Mesothelial cell of epicardium (in vitro differentiated cells): ENCODE measurements around the gene RAD51B. TPM values are rescaled to one million over a fixed set of nuclear protein-coding genes. Genes with fewer than 3 reads are reported as not detected.

Experiments
- DNase-seq, 2 experiments: peaks; one replicate each; pipeline ENCODE4 v3.0.0; 2021; ENCODE audit warnings: low spot score in 2 of 2; ENCODE audit not compliant: unreplicated experiment in 2 of 2
- H3K27ac Mint-ChIP-seq: 2 replicates; pipeline ENCODE4 v1.8.0; 2021; ENCODE audit warnings: mixed read lengths
- H3K27me3 Mint-ChIP-seq: 2 replicates; pipeline ENCODE4 v1.8.0; 2021; ENCODE audit warnings: low read depth, mixed read lengths
- H3K36me3 Mint-ChIP-seq: 2 replicates; pipeline ENCODE4 v1.8.0; 2021; ENCODE audit warnings: mixed read lengths
- H3K4me1 Mint-ChIP-seq: 2 replicates; pipeline ENCODE4 v1.8.0; 2021; ENCODE audit warnings: mixed read lengths
- H3K4me3 Mint-ChIP-seq: 2 replicates; pipeline ENCODE4 v1.8.0; 2021; ENCODE audit warnings: mild to moderate bottlenecking, moderate library complexity, mixed read lengths
- H3K9me3 Mint-ChIP-seq: 2 replicates; pipeline ENCODE4 v1.8.0; 2021; ENCODE audit warnings: mixed read lengths
- CTCF ChIP-seq: fragments of 200-600 bp; sonication (generic); IDR thresholded peaks from one replicate; pipeline ENCODE4 v1.5.0; 2021; ENCODE audit warnings: antibody characterized with exemption; ENCODE audit not compliant: unreplicated experiment
- total RNA-seq: library from RNA; stranded (reverse); gene quantifications from 3 replicates; pipeline ENCODE4 v1.2.1, GENCODE V29; 2021

Gene RAD51B
- total RNA-seq, 1 donor from 2014 or later = 34.7 TPM

- no peak for DNase-seq
- Mint-ChIP-seq H3K27me3 (no peaks in the 10 kb centered on the region), H3K4me3 (no peak overlapping the region), H3K9me3 (peaks cover 31% of the 10 kb centered on the region), H3K36me3 (peaks cover 27% of the 10 kb centered on the region), H3K27ac (no peak overlapping the region), H3K4me1 (peaks cover 6% of the 10 kb centered on the region)
- no peak for TF ChIP-seq CTCF
Observed at GRCh38 chr14:68062651-68063050, 243.1 kb downstream of the RAD51B start.

- H3K36me3 Mint-ChIP-seq = peaks cover 43% of the 10 kb centered on the region
- no peak overlapping the region for H3K27ac Mint-ChIP-seq
- H3K9me3 Mint-ChIP-seq = peaks cover 51% of the 10 kb centered on the region
- no peak for DNase-seq
- no peaks in the 10 kb centered on the region for H3K27me3 Mint-ChIP-seq
- no peak overlapping the region for H3K4me3 Mint-ChIP-seq
- TF ChIP-seq CTCF = no peak
- peaks cover 4% of the 10 kb centered on the region for H3K4me1 Mint-ChIP-seq
Observed at GRCh38 chr14:68065322-68065721, 245.7 kb downstream of the RAD51B start.

- Mint-ChIP-seq H3K4me1 (peaks cover 3% of the 10 kb centered on the region), H3K27ac (no peak overlapping the region)
Observed at GRCh38 chr14:68074765-68075381, 255.3 kb downstream of the RAD51B start.

GRCh38 chr14:68075382-68076029, 255.9 kb downstream of the RAD51B start:
- H3K27ac Mint-ChIP-seq = no peak overlapping the region
- H3K27me3 Mint-ChIP-seq = no peaks in the 10 kb centered on the region
- DNase-seq = no peak

More at GRCh38 chr14:68074765-68075381, 255.3 kb downstream of the RAD51B start:
- H3K9me3 Mint-ChIP-seq = peaks cover 45% of the 10 kb centered on the region
- no peak overlapping the region for H3K4me3 Mint-ChIP-seq
- H3K36me3 Mint-ChIP-seq = peaks cover 42% of the 10 kb centered on the region
- DNase-seq = no peak
- H3K27me3 Mint-ChIP-seq = no peaks in the 10 kb centered on the region
- TF ChIP-seq CTCF = no peak

GRCh38 chr14:68076451-68076850, 256.9 kb downstream of the RAD51B start:
- Mint-ChIP-seq H3K27ac (no peak overlapping the region), H3K36me3 (peaks cover 29% of the 10 kb centered on the region), H3K4me3 (no peak overlapping the region), H3K4me1 (peaks cover 5% of the 10 kb centered on the region), H3K9me3 (peaks cover 29% of the 10 kb centered on the region), H3K27me3 (no peaks in the 10 kb centered on the region)
- DNase-seq = no peak
- no peak for TF ChIP-seq CTCF

More at GRCh38 chr14:68075382-68076029, 255.9 kb downstream of the RAD51B start:
- H3K9me3 Mint-ChIP-seq = peaks cover 39% of the 10 kb centered on the region
- H3K4me3 Mint-ChIP-seq = no peak overlapping the region
- TF ChIP-seq CTCF = no peak
- H3K4me1 Mint-ChIP-seq = peaks cover 5% of the 10 kb centered on the region
- peaks cover 36% of the 10 kb centered on the region for H3K36me3 Mint-ChIP-seq
